ENCODE results near the gene PLET1. TPM values are rescaled to one million over a fixed set of nuclear protein-coding genes. Genes with fewer than 3 reads are reported as not detected.

The PLET1 gene
- polyA plus RNA-seq, 1 donor (not counting 4 experiments of a cell fraction or from before 2014, with no cell fraction given), result not detected

DNA sequence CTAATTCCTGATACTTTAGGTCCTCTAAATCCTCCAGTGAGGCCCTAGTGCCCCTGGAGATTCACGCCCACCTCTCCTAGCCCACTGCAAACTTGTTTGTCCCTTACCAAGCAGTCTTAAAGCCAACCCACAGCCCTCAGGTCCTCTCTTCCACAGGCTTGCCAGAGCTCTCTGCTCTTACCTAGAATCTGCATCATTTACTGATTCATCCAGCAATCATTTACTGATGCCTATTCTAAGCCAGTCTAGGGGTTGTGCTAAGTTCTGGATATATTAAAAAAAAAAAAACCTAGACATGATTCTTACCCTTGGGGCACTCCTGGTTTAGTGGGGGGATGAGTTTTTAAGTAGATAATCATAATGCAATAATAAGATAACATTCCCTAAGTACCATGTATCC, 43.0 kb upstream of the PLET1 start:
- Histone ChIP-seq H3K9ac (ENCODE audit: control insufficient read depth, extremely low read depth, insufficient read depth, low read length) (no peak overlapping the region), H3K4me2 (ENCODE audit: control insufficient read depth, extremely low read depth, insufficient read depth, low read depth, low read length) (no peak overlapping the region), H3K4me3 (ENCODE audit: control insufficient read depth in 2 of 3, extremely low read depth in 1 of 3, insufficient read depth in 2 of 3, low read depth in 1 of 3, low read length in 3 of 3) (no peak overlapping the region), H3K79me2 (ENCODE audit: control insufficient read depth, insufficient read depth, low read length) (no peaks in the 10 kb centered on the region), H3K27me3 (ENCODE audit: control insufficient read depth, extremely low read depth, insufficient read depth, low read length) (no peaks in the 10 kb centered on the region), H3K36me3 (ENCODE audit: control insufficient read depth in 2 of 2, extremely low read depth in 1 of 2, insufficient read depth in 2 of 2, low read length in 2 of 2) (no peaks in the 10 kb centered on the region), H3K27ac (ENCODE audit: control insufficient read depth, insufficient read depth, low read length) (no peak overlapping the region), H4K20me1 (ENCODE audit: control insufficient read depth, extremely low read depth, insufficient read depth, low read length) (no peaks in the 10 kb centered on the region), H3K9me1 (ENCODE audit: control insufficient read depth, extremely low read depth, insufficient read depth, low read length) (no peaks in the 10 kb centered on the region), H3K4me1 (ENCODE audit: control insufficient read depth, extremely low read depth, insufficient read depth, low read length) (no peaks in the 10 kb centered on the region), H3K9me3 (ENCODE audit: control insufficient read depth, low read depth, low read length) (no peaks in the 10 kb centered on the region), H2AFZ (ENCODE audit: control insufficient read depth, low read length) (no peak overlapping the region)
- TF ChIP-seq, protein P1, sequence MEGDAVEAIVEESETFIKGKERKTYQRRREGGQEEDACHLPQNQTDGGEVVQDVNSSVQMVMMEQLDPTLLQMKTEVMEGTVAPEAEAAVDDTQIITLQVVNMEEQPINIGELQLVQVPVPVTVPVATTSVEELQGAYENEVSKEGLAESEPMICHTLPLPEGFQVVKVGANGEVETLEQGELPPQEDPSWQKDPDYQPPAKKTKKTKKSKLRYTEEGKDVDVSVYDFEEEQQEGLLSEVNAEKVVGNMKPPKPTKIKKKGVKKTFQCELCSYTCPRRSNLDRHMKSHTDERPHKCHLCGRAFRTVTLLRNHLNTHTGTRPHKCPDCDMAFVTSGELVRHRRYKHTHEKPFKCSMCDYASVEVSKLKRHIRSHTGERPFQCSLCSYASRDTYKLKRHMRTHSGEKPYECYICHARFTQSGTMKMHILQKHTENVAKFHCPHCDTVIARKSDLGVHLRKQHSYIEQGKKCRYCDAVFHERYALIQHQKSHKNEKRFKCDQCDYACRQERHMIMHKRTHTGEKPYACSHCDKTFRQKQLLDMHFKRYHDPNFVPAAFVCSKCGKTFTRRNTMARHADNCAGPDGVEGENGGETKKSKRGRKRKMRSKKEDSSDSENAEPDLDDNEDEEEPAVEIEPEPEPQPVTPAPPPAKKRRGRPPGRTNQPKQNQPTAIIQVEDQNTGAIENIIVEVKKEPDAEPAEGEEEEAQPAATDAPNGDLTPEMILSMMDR (optimal IDR thresholded peaks at IDR 0.05 in 1 of 3, IDR thresholded peaks at IDR 0.05 in 1 of 3, conservative IDR thresholded peaks at IDR 0.05 in 1 of 3; ENCODE audit: extremely low read depth in 1 of 3, insufficient read depth in 2 of 3, low read length in 3 of 3), result no peak
- TF ChIP-seq EZH2 (IDR thresholded peaks at IDR 0.05; ENCODE audit: low read length), result no peak
- dilution Hi-C loops (cut with MboI; ENCODE audit: extremely low pct_ligation_motif_present, low sequenced_read_pairs), result no loop called here
- no peak for FAIRE-seq
- no peak for DNase-seq (ENCODE audit: low read depth, low spot score)

DNA sequence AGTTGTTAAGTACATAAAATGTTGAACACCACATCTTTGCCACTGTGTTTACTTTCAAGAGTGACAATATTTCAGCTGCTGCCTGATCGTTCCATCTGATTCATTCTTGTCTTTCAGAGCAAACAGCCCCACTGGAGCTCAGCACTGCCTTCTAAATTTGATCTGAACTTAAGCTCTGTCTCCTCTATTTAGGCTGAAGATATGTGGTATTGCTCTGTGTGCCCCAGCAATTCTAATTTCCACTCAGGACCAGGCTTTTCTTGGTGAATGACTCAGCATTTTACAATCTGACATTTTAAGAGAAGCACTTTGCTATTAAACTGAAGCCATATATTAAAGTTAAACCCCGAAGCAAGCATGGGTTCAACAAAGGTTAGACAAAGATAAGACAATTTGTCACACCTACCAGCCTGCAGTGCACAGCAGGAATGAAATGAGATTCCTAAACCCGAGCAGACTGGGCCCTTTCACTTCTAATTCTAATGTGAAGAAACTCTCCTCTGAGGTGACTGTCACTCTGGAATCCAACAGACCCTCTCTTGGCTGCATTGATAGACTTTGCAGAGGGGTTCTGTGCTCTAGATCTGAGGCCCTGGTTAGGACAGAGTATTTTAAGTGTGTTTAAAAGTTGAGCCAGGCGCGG, 41.7 kb upstream of the PLET1 start:
- Histone ChIP-seq H3K27me3 (ENCODE audit: control insufficient read depth, extremely low read depth, insufficient read depth, low read length) (no peaks in the 10 kb centered on the region), H3K36me3 (ENCODE audit: control insufficient read depth in 2 of 2, extremely low read depth in 1 of 2, insufficient read depth in 2 of 2, low read length in 2 of 2) (no peaks in the 10 kb centered on the region), H3K4me3 (ENCODE audit: control insufficient read depth in 2 of 3, extremely low read depth in 1 of 3, insufficient read depth in 2 of 3, low read depth in 1 of 3, low read length in 3 of 3) (no peak overlapping the region), H3K9me3 (ENCODE audit: control insufficient read depth, low read depth, low read length) (no peaks in the 10 kb centered on the region), H2AFZ (ENCODE audit: control insufficient read depth, low read length) (no peak overlapping the region), H3K79me2 (ENCODE audit: control insufficient read depth, insufficient read depth, low read length) (no peaks in the 10 kb centered on the region), H3K27ac (ENCODE audit: control insufficient read depth, insufficient read depth, low read length) (no peak overlapping the region), H3K4me2 (ENCODE audit: control insufficient read depth, extremely low read depth, insufficient read depth, low read depth, low read length) (no peak overlapping the region), H4K20me1 (ENCODE audit: control insufficient read depth, extremely low read depth, insufficient read depth, low read length) (no peaks in the 10 kb centered on the region), H3K9ac (ENCODE audit: control insufficient read depth, extremely low read depth, insufficient read depth, low read length) (no peak overlapping the region), H3K4me1 (ENCODE audit: control insufficient read depth, extremely low read depth, insufficient read depth, low read length) (no peaks in the 10 kb centered on the region), H3K9me1 (ENCODE audit: control insufficient read depth, extremely low read depth, insufficient read depth, low read length) (no peaks in the 10 kb centered on the region)
- no peak for FAIRE-seq
- no peak for DNase-seq (ENCODE audit: low read depth, low spot score)
- dilution Hi-C loops (cut with MboI; ENCODE audit: extremely low pct_ligation_motif_present, low sequenced_read_pairs), result no loop called here
- no peak for TF ChIP-seq EZH2 (IDR thresholded peaks at IDR 0.05; ENCODE audit: low read length)
- TF ChIP-seq, protein P1 (optimal IDR thresholded peaks at IDR 0.05 in 1 of 3, IDR thresholded peaks at IDR 0.05 in 1 of 3, conservative IDR thresholded peaks at IDR 0.05 in 1 of 3; ENCODE audit: extremely low read depth in 1 of 3, insufficient read depth in 2 of 3, low read length in 3 of 3), result no peak

Measured in keratinocyte (primary cell).